Measurements from ENCODE around the gene EEF1A2. TPM values are rescaled to one million over a fixed set of nuclear protein-coding genes. Genes with fewer than 3 reads are reported as not detected.

Gene EEF1A2
- polyA plus RNA-seq, 12 donors, result 241 to 1,389 (median 612) TPM

DNA sequence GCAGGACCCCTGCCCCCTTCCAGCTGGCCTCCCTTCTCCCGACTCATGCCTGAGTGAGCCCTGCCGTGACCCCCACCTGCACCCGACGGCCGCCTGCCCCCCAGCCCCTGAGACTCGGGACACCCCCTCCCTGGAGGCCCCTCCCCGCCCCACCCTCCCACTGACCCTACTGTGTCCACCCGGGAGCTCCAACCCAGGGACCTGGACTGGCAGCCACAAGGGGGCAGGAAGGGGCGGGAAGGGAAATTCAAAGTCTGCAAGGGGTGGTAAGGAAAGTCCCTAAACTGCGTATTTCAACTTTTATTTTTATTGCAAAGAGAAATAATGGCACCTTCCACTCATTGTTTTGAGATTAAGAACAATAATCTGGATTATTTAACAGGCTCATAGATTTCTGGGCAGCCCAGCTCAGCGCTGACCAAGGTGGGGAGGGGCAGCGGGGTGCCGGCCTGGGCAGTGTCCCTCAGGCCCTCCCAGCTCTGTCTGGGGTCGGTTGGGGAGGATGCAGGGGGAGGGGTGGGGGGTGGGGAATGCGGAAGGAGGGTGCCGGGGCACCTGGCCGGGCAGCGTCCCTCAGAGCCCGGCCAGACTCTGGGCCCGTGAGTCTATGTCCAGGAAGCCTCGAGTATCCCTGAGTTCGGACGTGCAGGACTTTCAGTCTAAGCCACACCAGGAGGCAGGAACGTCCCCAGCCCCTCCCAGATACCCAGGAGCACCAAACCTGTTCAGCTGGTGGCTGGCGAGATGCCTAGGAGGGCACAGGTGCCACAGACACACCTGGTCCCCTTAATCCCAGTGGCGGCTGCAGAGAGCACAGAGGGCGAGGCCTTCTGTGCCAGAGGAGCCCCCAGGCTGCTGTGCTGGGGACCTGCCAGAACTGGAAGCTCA is 39.6 kb upstream of the EEF1A2 start:
- no peak for DNase-seq

- peak; percentile 81 for DNase-seq
Measured at GRCh38 chr20:63537525-63538203, 38.8 kb upstream of the EEF1A2 start.

DNA sequence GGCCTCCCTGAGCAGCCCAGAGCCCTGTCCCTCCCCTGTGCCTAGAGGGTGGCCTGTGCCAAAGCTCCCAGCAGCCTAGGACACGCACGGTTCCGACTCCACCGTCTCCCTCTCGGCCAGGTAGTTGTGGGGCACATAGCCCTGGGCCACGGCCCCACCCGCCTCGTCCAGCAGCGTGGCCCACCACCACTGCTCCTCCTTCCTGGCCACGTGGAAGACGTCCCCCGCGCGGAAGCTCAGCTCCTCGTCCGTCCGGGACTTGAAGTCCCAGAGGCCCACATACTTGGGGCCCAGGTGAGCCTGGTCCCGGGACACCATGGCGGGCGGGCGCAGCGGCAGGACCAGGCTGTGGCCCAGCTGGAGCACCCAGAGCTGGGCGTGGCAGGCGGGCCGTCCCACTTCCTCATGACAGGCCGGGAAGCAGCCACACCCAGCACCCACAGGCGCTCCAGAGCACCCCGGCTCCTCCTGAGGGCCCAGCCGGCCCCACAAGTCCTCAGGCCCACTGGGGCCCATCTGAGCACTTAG is 38.2 kb upstream of the EEF1A2 start, which contains the start of gene PTK6:
TSS of gene PTK6 (minus strand) at position 380 of the 528 bp plus-strand sequence. CDS start at position 318, 62 bp downstream.
- no peak for DNase-seq

- DNase-seq, result no peak
Measured at GRCh38 chr20:63536241-63536977, 37.5 kb upstream of the EEF1A2 start.

DNA sequence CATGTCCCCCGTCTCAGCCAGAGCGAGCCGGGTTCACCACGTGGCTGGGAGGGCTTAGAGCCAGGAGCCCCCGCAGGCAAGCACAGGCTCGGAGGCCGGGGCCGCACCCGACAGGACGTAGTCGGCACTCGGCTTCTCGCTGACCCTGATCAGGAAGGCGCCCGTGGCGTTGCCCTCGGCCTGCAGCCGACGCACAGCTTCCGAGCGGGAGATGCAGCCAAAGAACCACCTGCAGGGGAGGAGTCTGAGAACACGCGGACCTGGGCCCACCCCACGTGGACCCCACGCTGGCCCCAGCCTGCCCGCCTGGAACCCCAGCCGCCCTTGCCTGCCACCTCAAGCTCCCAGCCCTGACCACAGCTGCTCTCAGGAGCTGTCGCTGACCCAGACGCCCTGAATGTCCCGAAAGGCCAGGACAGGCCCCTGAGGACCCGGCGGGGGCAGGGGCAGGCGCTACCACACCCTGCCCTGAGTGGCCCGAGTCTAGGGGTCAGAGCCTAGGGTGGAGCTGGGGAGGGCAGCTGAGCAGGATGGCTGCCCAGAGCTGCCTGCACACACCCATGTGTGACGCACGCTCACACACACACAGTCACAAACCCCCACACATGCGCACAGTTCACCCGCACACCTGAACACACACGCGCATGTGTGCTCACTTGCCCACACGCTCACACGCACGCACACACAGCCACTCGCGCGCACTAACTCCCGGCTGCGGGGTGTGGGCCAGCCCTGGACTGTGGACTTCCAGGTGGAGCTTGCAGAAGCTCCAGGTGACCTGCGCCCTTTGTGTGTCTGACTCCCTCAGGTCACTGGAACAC is 36.2 kb upstream of the EEF1A2 start:
- no peak for DNase-seq

DNA sequence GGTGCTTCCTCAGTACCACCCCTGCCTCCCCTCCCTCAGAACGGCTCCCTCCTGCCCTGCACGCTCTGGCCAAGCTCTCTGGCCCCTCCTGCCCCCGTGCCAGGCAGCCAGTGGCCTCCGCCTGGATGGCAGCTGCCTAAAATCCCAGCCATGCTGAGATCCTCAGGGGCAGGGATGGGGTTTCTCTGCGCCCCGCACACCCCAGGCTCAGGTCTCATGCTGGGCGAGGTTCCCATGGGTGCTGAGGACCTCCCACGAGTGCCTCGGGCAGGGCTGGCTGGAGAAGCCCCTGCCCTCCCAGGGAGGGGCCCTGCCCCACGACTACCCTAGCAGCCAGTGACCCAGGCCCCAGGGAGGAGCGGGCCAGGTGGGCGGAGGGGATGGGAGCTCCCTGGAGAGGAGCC is 35.5 kb upstream of the EEF1A2 start:
- no peak for DNase-seq

DNA sequence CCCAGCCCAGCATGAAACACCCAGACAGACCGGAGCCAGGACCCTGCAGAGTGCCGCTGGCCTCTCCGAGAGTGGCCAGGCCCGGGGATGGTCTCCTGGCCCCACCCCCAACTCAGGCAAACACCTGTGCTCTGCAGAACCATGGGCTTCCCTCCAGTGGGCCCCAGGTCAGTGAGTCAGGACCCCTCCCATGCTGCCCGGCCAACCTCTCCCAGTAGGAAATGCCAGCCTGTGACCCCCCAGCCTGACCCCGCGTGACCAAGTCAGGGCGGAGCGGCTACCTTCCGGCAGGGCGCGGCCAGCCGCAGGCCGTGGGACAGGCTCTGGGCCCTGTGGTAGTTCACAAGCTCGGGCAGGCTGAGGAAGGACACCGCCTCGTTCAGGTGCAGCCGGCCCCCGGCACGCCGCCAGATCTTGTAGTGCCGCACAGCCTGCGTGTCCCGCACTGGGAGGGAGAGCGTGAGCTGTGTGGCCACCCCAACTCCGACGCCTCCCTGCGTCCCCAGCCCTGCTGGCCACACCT is 35.0 kb upstream of the EEF1A2 start:
- no peak for DNase-seq

DNA sequence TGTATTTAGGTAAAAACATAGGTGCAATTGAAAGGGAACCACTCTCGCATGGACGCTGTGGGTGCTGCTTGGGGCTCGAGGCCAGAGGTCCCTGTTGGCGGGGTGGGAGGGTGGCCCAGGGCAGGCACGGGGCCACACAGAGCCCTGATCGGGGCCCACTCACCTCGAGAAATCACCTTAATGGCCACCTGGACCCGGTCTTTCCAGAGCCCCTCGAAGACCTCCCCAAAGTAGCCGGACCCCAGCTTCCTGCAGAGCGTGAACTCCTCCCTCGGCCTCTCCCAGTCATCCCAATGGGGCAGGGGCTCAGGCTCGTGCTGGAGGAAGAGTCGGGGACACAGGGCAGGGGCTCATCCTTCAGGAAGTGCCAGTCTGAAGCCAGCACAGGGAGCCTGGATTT is 34.5 kb upstream of the EEF1A2 start:
- DNase-seq, result no peak

- no peak for DNase-seq
Measured at GRCh38 chr20:63532449-63532971, 33.6 kb upstream of the EEF1A2 start.

GRCh38 chr20:63531686-63532448 is 33.0 kb upstream of the EEF1A2 start:
- DNase-seq, result no peak

DNA sequence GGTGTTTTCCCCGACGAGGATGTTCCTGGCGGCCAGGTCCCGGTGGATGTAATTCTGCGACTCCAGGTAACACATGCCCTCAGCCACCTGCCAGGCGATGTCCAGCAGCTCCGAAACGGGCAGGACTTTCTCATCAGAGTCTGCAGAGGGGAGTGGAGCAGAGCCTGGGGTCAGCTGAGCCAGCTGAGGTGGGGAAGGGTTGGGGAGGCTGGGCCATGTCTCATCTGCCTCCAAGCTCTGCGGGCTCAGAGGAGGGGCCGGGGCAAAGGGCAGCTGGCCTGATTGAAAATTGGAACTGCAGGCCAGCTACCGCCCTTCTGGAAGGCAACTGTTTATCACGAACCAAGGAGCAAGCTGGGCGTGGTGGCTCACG is 31.9 kb upstream of the EEF1A2 start:
- DNase-seq, result no peak

- DNase-seq, result no peak
Measured at GRCh38 chr20:63529861-63530787, 31.2 kb upstream of the EEF1A2 start.

DNA sequence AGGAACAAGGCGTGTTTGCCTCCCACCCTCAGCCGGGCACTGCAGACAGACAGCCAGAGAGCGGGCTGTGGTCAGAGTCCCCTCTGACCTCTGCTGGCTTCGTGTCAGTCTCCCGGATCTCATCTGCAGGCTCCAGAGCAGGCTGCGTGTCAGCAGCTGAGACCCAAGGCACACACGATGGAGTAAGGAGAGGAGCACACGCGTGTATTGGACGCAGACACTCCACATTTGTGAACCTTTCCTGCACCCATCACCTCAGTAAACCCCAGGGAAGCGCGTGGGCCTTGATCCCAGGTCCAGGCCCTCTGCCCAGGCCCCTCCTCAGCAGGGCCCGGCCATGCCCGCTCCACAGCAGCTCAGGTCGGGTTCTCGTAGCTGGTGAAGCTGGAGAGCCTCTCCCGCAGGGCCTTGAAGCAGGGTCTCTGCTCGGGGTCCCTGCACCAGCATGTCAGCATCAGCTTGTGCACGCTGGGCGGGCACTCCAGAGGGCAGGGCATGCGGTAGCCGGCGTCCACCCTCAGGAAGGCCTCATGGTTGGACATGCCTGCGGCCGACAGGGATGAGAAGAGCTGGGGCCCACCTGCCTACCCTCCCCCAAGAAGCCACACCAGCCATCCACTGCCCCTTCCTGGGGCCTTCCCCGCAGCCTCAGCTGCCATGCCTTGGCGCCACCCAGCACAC is 30.4 kb upstream of the EEF1A2 start:
- no peak for DNase-seq

- no peak for DNase-seq
Measured at GRCh38 chr20:63527184-63527583, 28.3 kb upstream of the EEF1A2 start.

GRCh38 chr20:63525971-63526370 is 27.1 kb upstream of the EEF1A2 start:
- DNase-seq, result no peak

DNA sequence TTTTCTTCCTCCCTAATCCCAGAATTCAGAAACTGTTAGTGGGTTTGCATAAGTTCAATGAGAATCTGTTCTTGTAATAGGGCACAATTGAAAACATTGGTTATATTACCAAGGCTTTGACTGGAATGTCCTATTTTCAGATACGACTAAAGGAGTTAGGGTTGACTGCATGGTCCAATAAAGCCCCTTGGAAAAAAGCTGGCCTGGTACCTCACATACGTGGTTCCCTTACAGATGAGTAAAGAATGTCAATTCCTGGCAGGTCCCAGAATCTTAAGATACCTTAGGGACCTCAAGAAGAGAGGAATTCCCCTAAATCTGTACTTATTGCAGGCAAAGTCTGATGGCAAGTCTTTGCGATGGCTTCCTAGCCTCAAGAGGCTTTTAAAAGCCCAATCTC is 26.3 kb upstream of the EEF1A2 start:
- no peak for DNase-seq

GRCh38 chr20:63522981-63523611 is 24.2 kb upstream of the EEF1A2 start:
- no peak for DNase-seq
